Stimulated activated CD4-positive, alpha-beta T cell treated with anti-CD3 and anti-CD28 coated beads, TNF-alpha, amount 100 ng/mL, for 48 hours (primary cell): ENCODE data around the gene DENND1A.
"Not testable (repeated sequence)": the region's sequence is repeated elsewhere in the genome, so short reads cannot be mapped to it uniquely, and the experiment has no call there.

Experiments
- DNase-seq, 3 donors: peaks; one replicate each; pipeline ENCODE4 v3.0.0-alpha.2; 2020; ENCODE audit warnings: low read depth in 3 of 3

DENND1A gene

DNA sequence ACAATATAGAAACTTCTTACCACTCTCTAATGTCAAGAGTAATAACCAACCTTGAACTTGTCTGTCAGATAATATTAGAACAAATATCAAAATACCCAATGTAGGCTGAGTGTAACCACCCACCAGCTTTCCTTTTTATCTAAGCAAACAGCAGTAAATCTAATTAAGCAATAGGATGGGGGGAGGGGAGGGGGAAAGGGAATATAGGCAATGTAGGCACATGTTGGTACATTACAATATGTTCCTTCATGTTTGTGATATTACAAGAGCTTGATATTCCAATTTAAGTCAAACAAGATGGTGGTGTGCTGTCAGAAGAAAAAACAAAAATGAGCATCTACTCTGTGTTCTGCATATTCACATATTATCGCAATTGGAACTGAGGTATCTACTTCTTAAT, 158.2 kb downstream of the DENND1A start:
- DNase-seq, result no peak

DNA sequence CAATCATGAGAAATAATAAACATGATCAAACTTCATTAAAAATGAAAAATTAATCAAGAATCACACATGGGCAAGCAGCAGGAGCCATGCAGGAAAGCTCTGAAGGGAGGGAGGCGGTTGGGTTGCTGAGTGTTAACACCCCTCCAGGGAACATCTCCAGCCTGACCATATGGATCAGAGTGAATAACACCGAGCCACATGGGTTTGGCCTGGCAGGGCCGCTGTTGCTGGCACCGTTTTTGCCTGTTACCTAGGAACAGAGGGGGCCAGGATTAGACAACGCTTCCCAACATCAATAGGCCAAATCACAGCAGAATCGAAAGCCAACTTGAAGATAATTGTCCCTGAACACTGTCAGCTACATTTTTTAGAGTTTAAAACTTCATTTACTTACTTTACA, 160.2 kb downstream of the DENND1A start:
- DNase-seq, result no peak

DNA sequence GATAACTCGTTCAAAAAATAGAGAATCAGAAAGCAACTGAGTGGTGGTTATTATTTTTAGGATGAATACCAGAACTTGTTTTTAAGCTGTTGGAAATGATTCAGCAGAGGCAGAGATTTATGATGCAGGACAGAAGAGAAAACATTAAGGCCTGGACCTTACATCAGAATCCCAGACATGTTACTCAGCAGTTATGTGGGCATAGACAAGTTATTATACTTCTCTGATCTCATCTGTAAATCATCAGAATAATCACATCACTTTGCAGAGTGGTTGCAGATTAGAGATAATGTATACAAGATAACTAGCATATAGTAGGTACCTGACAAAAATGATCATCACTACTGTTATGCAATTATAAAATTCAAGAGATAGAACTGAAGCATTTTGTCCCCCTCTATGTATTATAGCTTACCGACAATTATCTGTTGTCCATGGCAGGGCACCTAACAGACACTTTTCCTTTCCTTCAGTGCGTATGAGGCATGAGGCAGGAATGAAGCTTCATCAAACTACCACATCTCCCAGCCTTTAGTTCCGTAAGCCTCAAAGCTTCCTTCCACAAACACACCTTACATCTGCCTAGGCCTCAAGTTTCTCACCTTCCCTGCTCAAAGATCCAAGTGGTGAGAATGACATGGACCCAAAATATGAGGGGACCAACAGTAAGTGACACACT, 165.9 kb downstream of the DENND1A start:
- no peak for DNase-seq

DNA sequence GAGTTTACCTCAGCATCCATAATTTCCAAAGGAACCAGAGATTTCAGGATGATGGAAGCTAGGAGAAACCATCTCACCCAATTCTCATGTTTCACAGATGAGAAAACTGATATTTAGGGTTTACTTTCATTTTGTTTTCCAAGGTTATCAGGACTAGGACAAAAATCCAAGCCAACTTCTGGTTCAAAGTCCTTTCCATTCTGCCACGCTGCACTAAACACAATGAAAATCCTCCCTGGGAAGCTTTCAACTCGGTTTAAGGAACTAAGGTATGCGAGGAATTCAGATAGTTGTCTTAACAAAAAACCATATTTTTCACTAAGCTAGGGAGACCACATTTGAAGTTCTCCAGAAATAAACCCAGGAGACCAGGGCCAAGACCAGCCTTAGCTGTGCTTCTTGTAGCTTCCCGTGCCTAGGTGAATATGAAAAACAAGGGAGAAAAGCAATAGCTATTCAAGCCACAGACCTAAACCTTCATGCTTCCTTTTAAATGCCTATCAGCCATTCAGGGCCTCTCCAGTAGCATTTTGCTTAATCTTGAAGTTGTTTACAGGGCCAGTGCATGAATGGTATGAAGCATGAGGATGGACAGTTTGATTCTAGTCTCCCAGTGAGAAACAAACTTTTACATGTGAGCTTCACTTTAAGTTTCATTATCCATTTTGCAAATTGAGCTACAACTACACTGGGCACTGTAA, 167.9 kb downstream of the DENND1A start:
- DNase-seq, result no peak

DNA sequence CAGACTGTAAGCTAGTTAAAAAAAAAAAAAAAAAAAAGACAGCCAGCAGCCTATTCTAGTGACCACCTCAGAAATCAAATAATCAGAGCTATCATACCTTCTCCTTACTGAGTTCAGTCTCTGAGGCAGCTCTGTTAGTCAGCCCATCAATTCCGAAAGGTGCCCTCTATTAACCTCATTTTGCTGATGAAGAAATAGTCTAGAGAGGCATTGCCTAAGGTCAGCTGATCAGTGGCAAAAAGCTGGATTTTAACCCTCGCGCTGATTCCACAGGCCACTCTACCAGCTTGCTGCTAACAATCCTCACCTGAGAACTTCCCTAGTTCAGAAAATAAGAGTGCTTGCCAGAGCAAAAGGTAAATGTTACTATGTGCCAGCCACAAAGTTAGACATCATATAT, 172.0 kb downstream of the DENND1A start:
- no peak for DNase-seq

DNA sequence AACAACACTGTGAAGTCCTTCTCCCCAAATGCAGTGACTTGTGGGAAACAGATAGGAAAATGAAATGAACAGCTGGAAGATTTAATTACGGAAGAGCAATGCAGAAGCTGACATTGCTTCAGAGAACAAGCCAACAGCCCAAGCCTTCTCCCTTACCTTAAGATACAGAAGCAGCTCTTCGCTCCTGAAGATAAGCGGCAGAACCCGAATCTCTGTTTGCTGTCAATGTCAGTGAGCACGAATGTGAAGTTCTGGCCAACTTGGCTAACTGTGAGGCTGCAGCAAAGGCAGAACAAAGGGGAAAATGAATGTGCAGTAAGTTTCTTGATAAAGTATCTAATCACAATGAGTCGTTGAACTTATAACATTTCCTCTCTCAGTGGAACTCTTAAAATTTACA, 172.4 kb downstream of the DENND1A start:
- DNase-seq, result no peak

DNA sequence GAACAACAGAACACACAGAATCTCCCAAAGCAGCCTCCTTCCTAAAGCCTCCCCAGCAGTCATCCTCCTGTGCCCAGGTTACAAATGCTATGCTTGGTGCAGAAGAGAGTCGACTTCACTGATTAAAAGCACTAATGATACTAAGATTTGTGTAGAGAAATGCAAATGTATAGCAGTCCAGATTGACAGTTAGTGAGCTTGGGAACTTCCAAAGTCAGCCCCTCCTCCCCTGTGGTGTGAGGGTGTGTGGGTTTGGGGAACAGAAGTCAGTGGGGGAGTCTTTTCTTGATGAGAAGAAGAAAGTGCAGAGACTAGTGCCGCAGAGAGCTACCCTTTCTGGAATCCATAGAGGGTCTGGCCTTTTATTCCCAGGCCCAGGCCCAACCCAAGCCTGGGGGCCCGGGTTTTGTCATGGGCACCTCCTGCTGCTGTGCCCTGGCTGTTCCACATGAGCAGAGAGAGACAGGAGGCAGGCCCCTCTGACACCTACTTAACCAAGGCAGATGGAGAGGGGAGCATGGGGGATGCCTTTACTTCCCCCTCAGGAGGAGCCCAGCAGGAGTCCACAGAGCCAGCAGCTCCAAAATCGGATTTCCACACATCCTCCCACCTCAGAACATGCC, 173.3 kb downstream of the DENND1A start:
- no peak for DNase-seq

DNA sequence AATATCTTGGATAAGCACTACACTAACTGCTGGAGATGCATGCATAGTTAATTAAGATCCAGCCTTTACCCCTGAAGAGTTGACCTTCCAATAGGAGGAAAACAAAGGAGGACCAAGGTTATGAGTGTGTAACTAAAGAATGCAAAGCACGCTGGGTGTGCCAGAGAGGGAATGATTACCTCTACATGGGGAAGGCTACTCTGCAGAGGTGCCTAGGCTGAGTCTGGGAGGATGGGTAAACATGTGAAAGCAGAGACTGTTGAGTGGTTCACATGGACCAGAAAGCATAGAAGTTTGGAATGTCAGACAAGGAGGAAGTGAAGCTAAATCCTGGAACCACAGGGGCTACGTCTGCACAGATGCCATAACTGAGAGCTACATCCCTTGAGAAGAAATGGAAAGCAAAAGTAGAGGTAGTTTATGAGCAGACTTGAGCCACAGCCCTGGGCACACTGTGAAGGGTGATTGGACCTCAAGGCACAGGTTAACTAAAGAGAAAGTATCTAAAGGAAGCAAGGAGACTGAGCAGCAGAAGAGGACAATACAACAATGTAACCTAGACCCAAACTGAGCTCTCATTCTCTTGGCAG, 176.2 kb downstream of the DENND1A start:
- DNase-seq, result no peak

DNA sequence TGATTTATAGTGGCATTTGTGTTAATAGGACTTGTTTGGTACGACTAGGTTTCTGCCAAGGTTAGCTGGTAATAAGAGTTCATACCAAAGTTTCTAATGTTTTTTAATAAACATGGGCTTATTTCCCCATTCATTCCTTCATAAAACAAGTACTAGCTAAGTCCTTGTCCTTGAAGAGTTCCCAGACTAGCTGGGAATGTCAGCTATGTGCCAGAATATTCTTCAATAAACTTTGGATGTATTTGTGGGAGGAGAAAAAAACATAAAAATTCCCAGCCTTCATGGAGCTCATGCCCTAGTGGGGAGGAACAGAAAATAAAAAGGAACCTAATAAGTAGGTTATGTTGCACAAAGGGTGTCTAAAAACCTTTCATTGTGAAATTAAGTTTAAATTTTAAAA, 176.9 kb downstream of the DENND1A start:
- no peak for DNase-seq

DNA sequence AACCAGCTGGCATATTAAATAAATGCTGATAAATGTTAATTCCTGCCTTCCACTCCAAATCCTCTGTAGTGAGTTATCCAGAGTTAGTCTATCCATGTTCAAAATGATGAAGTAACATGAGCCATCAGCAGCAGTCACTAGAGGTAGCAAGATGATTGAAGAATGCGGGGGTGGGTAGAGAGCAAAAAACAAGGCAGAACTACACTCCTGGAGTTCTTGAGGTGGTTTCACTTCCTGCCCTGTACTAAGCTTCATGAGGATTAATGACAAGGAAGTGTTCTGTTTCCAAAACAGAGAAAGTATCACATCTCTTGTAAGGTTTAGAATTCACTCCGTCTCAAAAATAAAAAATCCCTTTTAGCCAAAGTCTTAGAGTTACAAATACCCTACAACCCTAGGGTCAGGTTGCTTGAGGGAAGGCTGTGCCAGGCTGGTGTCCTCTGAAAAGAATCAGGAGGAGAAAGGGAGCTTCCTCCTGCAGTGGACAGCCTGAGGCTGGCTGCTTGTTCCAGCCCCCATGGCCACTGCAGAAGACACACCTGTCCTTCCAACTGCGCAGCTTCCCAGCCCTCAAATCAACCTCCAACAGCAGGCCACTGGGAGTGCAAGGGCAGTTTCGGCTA, 180.2 kb downstream of the DENND1A start:
- DNase-seq, result no peak

DNA sequence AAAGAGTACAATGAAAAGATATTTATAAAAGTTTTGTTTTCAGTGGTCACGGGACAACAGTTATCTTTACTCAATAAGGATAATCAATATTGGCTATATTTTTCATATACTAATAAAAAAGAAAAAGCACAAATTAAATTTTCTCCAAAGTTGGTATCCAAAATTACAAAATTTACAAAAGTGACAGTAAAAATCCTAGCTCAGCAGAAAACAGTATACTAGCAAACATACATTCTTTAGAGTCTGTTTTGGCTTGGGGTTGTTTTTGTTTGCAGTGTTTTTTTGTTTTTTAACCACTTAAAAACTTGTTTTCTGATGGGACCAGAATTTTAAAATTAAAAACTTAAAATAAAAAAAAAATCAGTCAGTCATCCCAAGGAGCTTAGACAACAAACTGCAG, 183.2 kb downstream of the DENND1A start:
- no peak for DNase-seq

DNA sequence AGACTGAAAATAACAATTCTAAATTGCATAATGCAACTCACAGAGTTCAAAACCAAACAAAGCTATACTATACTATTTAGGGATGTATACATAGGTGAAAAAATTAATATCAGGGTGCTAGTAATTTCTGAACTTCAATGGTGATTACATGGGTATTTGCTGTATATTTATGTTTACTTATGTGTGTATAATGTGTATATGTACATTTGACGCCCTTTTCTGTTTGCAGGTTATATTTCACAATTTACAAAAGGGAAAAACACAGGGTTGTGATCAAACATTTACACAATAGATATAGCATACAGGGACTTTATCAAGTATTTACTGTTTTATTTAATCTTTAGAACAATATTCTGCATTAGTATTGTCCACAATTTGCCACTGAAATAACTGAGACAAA, 184.0 kb downstream of the DENND1A start:
- DNase-seq, result no peak

DNA sequence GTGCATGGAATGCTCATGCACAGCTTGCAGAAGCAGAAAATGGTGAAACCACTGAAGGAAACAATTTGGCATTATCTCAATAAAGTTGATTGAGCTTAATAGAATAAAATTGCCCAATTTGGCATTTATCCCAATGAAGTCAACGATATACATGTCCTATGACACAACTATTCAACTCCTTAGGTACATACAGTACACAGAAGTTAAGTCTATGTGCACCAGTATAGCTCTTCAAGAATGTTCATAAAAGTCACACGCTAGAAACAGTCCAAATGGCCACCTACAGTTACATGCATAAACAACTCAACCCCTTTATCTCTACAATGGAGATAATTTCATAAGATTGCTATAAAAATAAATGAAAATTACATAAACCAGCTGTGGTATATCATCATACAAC, 184.5 kb downstream of the DENND1A start:
- DNase-seq, result no peak

DNA sequence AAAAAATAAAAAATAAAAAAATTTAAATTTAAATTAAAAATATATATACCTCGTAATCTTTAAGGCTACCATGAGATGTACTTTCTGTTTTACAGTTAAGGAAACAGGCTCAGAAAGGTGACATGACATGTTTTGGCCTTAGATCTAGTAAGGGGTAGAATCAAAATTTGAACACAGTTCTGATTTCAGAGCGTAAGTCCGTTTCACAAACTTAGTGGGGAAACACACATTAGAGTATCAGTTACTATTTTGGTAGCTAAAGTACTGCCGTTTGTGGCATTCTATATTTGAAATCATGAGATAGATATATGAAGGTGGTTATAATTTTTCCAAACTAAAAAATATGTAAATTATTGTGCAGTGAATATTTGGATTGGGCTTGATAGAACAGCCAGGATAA, 186.2 kb downstream of the DENND1A start:
- DNase-seq, result no peak

DNA sequence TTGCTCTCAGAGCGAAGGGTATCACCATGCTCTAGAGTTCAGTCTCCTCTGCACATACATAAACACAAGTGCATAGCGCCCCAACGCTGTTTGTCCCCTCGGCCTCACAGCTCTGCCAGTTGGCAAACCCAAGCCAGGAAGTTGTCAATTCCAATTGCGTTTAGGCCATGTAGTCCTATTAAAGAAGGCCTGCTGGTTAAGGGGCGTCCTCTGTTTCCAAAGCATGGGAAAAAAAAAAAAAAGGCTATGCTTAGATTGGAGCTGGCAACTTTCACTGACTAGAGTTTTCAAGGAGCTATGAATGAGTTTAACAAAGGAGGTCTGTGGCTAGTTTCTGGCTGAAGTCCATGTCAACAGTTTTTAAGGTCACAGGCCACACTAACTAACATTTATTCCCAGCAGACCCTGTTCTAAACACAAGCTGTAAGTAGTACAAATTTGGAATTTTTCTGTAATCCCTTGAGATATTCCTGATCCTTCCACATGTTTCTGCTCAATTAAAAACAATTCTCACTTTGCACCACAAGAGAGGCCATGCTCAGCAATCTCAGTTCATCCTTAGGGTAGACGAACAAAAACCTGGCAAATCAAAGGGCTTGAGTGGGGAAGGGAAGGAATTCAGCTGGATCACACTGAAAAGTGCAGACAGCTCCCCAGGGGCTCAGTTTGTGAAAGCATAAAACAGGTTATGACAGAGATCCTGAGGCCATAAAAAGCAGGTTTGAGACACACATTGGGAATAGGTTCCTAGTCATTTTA, 187.7 kb downstream of the DENND1A start:
- no peak for DNase-seq

DNA sequence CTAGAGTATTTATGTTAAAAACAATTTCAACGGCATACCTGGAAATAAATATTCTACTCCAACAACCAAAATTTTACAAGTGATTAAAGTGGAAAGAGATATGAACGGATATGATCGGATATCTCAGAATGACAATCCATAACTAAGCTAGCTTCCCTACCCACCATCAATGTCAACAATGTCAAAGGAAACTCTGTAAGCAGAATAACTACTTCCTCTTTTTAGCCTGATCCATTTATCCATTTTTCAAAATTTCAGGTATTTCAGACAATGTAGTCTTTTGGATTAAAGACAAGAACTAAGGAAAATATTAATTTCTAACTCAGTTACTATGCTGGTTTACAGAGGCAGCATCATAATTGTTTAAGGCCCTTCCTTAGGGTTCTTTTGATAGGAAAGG, 188.7 kb downstream of the DENND1A start:
- DNase-seq, result no peak

DNA sequence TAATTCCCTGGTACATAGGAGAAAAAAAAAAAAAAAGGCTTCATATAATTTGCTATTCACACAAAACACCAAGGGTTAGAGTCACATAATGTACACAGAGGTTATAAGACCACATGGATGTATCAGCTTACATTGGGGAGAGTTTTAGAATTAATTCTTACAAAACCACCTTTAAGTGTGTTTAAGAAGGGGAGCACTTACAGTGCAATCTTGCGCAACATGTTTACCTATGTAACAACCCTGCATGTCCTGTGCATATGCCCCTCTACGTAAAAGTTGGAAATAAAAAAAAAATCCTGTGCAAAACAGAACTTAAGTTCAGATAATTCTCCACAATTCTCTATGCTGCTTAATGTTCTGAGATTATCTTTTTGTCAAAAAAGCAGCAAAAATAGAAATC, 190.0 kb downstream of the DENND1A start:
- no peak for DNase-seq

DNA sequence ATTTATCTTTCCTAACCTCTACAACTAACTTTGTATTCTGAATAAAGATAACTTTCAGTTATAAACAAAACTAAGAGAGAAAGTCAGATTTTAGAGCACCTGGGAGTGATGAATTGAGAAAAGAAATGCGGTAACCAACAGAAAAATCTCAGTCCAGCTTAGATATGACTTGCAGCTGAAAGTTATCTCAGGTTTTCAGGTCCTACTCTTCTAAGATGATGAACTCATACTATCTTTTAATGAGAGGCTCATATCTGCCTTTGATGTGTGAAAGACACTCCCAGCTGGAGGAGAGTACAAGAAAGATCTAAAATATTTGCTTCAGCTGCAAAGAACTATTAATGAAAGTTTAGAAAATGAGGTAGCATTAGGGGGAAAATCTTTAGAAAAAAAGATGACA, 190.5 kb downstream of the DENND1A start:
- no peak for DNase-seq

DNA sequence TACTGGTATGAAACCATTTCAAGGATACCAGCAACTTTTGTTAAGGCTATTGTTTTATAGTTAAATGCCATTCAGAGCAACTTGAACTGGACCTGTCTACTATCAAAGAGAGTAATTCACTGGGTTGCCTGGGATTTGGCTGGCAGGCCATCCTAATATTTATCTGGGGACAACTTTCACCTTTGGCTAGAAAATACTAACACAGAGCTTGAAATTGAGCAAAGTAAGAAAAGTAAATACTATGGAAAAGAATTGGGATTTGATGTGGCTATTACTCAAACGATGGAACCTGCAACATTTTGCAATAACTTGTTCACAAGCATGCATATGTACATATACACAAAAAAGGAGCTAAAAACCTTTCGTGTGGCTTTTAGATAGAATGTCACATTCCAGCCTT, 191.3 kb downstream of the DENND1A start:
- no peak for DNase-seq

DNA sequence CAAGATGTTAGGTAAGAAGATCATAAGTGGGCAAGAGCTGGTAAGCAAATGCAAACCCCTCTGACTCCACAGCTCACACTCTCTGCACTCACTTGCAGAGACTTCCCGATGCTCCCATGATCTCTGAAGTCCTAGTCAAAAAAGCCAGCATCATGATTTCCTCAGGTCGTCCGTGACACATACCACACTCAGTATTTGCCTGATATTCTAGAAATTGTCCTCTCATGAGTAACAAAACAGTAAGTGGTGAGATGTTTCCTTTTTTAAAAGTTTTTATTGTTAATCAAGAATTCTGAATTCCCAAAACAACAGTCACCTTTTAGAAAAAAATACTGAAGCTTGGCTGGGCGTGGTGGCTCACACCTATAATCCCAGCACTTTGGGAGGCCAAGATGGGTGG, 194.6 kb downstream of the DENND1A start:
- no peak for DNase-seq

DNA sequence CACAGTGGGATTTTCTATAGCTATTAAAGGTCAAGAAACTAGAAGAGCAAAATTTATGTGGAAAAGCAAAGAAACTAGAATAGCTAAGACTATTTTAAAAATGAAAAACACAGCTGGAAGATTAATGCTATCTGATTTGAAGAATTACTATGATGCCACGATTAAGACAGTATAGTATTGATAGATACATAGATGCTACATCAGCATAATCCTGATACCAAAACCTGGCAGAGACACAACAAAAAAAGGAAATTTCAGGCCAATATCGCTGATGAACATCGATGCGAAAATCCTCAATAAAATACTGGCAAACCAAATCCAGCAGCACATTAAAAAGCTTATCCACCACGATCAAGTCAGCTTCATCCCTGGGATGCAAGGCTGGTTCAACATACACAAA, 201.4 kb downstream of the DENND1A start:
- DNase-seq, result not testable (repeated sequence)

DNA sequence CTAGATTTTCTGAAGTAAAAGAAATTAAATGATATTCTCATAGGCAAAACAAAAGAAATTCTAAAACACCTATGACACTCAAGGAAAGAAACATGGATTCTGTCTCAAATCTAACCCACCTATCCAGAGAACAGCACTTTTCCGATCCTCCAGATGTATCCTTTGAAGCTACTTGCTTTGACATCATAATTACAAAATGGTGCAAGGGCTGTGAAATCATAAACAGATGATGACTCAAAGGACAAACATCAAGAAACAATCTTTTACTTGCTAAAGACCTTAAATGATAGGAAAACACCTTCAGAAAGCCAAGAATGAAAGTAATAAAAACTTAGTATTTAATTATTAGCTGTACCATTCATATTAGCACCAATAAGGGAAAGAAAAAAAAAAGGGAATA, 202.6 kb downstream of the DENND1A start:
- no peak for DNase-seq
